ENCODE results near the gene TFAP2D.

TFAP2D gene

GRCh38 chr6:50819904-50820868 is 106.9 kb downstream of the TFAP2D start:
- no peak overlapping the region for H3K4me3 ChIP-seq (ENCODE audit: low read length)
- 100% methylated on average over 2 of the region's 58 CpGs for WGBS (ENCODE audit: extremely low coverage, insufficient coverage, low lambda C conversion rate)
- no peak for DNase-seq

DNA sequence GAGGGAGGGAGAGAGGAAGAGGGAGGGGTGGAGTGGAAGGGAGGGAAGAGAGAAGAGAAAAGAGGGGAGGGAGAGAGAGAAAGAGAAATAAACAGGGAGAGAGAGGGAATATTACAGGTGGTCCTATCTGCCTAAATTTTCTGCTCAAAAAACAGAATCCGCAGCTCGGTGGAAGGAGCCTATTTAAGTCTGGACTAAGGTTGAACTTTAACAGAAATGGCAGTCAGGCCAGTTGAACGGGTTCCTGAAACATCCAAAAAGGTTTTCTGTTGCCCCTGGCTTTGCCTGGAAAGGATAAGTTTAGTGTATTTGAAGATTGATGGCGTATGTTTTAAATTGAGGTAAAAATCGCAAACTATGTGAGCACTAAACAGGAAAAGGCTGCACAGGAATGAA is 107.5 kb downstream of the TFAP2D start:
- Histone ChIP-seq H3K79me1 (ENCODE audit: low read length) (no peaks in the 10 kb centered on the region), H4K8ac (ENCODE audit: low read depth, low read length) (no peak overlapping the region), H3K27ac (ENCODE audit: low read depth, low read length) (no peak overlapping the region), H3K9ac (ENCODE audit: low read length) (no peak overlapping the region), H2BK15ac (replicated peaks; ENCODE audit: low read depth) (no peak overlapping the region), H3K27me3 (ENCODE audit: insufficient read depth, low read length, poor library complexity) (peaks cover 79% of the 10 kb centered on the region), H4K5ac (ENCODE audit: low read length) (no peak overlapping the region), H2AK5ac (ENCODE audit: low read length) (no peak overlapping the region), H2BK120ac (ENCODE audit: low read depth, low read length) (no peak overlapping the region), H3K23ac (ENCODE audit: low read length) (no peak overlapping the region), H3K4me1 (ENCODE audit: control insufficient read depth, low read depth, low read length) (no peaks in the 10 kb centered on the region), H3K18ac (ENCODE audit: low read length) (no peak overlapping the region), H3K4ac (ENCODE audit: low read depth, low read length) (no peak overlapping the region), H3K56ac (ENCODE audit: low read length) (no peak overlapping the region), H3K36me3 (ENCODE audit: control insufficient read depth, insufficient read depth, low read length) (no peaks in the 10 kb centered on the region), H3K4me2 (ENCODE audit: low read length) (no peak overlapping the region), H2BK5ac (ENCODE audit: low read length) (no peak overlapping the region), H3K4me3 (ENCODE audit: low read length) (no peak overlapping the region), H3K79me2 (ENCODE audit: control insufficient read depth, insufficient read depth, low read length) (no peaks in the 10 kb centered on the region)
- no CpG with 5 or more reads among the region's 5 CpGs for WGBS (ENCODE audit: extremely low coverage, insufficient coverage, low lambda C conversion rate)
- no peak for DNase-seq

More at GRCh38 chr6:50819904-50820868, 106.9 kb downstream of the TFAP2D start:
- Histone ChIP-seq H3K56ac (ENCODE audit: low read length) (peak overlapping the region; percentile 38), H3K79me1 (ENCODE audit: low read length) (no peaks in the 10 kb centered on the region), H3K27ac (ENCODE audit: low read depth, low read length) (no peak overlapping the region), H3K9ac (ENCODE audit: low read length) (no peak overlapping the region), H3K18ac (ENCODE audit: low read length) (no peak overlapping the region), H2AK5ac (ENCODE audit: low read length) (no peak overlapping the region), H2BK15ac (replicated peaks; ENCODE audit: low read depth) (no peak overlapping the region), H2BK5ac (ENCODE audit: low read length) (no peak overlapping the region), H3K27me3 (ENCODE audit: insufficient read depth, low read length, poor library complexity) (peaks cover 72% of the 10 kb centered on the region), H3K36me3 (ENCODE audit: control insufficient read depth, insufficient read depth, low read length) (no peaks in the 10 kb centered on the region), H3K79me2 (ENCODE audit: control insufficient read depth, insufficient read depth, low read length) (no peaks in the 10 kb centered on the region), H4K5ac (ENCODE audit: low read length) (no peak overlapping the region), H3K4ac (ENCODE audit: low read depth, low read length) (no peak overlapping the region), H4K8ac (ENCODE audit: low read depth, low read length) (no peak overlapping the region), H2BK120ac (ENCODE audit: low read depth, low read length) (no peak overlapping the region), H3K23ac (ENCODE audit: low read length) (peak overlapping the region; percentile 17), H3K4me2 (ENCODE audit: low read length) (peak overlapping the region; percentile 50), H3K4me1 (ENCODE audit: control insufficient read depth, low read depth, low read length) (no peaks in the 10 kb centered on the region)

DNA sequence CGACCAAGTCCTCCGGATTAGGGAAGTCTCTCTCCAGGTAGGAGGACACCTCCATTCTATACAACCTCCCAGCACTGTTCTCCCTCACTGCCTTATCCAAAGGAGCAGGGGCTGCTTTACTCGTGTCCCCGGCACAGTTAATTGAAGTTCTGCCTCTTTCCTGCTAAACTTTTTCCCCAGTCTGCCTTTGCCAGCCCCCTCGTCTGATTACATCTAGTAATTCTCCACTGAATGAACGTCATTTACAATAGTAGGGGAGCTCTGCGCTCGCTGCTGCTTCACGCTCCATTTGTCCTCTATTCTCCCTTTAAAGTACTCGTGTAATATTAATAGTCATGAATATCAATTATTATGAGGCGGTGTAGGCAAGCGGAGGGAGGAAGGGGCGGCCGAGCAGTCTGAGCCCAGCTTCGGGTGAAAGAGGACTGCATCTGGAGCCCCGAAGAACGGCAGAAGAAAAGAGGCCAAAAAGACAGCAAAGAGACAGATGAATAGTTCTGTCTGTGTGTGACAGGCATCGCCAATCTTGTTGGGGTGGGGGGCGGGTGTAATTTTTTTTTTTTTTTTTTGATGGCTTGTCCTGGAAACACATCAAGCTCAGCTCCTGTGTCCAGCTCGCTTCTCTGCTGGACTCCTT is 108.2 kb downstream of the TFAP2D start:
- DNase-seq: no peak
- Histone ChIP-seq H4K5ac (ENCODE audit: low read length) (no peak overlapping the region), H3K4me3 (ENCODE audit: low read length) (no peak overlapping the region), H3K4me1 (ENCODE audit: control insufficient read depth, low read depth, low read length) (no peaks in the 10 kb centered on the region), H3K4ac (ENCODE audit: low read depth, low read length) (no peak overlapping the region), H3K9ac (ENCODE audit: low read length) (no peak overlapping the region), H3K36me3 (ENCODE audit: control insufficient read depth, insufficient read depth, low read length) (no peaks in the 10 kb centered on the region), H2BK5ac (ENCODE audit: low read length) (no peak overlapping the region), H2BK120ac (ENCODE audit: low read depth, low read length) (no peak overlapping the region), H3K18ac (ENCODE audit: low read length) (no peak overlapping the region), H2BK15ac (replicated peaks; ENCODE audit: low read depth) (no peak overlapping the region), H3K27ac (ENCODE audit: low read depth, low read length) (no peak overlapping the region), H3K23ac (ENCODE audit: low read length) (no peak overlapping the region), H3K4me2 (ENCODE audit: low read length) (no peak overlapping the region), H2AK5ac (ENCODE audit: low read length) (no peak overlapping the region), H3K79me2 (ENCODE audit: control insufficient read depth, insufficient read depth, low read length) (no peaks in the 10 kb centered on the region), H4K8ac (ENCODE audit: low read depth, low read length) (no peak overlapping the region), H3K27me3 (ENCODE audit: insufficient read depth, low read length, poor library complexity) (peaks cover 86% of the 10 kb centered on the region), H3K56ac (ENCODE audit: low read length) (no peak overlapping the region), H3K79me1 (ENCODE audit: low read length) (no peaks in the 10 kb centered on the region)
- WGBS (ENCODE audit: extremely low coverage, insufficient coverage, low lambda C conversion rate): no CpG with 5 or more reads among the region's 20 CpGs

DNA sequence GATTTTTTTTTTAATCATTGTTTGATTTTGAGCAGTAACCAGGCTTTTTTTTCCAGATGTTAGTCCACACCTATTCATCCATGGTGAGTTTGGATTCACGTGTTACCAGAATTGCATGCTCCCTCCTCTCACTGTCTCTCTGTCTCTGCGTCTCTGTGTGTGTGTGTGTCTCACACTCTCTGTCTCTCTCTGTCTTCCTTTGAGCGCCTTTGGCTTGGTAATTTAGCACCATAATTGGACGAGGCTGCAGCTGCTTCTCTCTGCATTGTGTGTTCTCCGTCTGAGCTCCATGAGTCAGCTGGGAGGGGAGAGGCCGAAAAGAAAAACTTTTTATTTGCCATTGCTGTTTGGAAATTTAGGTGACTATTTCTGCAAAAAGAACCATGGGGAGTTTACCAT is 108.8 kb downstream of the TFAP2D start:
- no peak overlapping the region for H2BK120ac ChIP-seq (ENCODE audit: low read depth, low read length)
- no peak overlapping the region for H3K18ac ChIP-seq (ENCODE audit: low read length)
- no peak overlapping the region for H2BK15ac ChIP-seq (replicated peaks; ENCODE audit: low read depth)
- no CpG with 5 or more reads among the region's 6 CpGs for WGBS (ENCODE audit: extremely low coverage, insufficient coverage, low lambda C conversion rate)
- H3K9ac ChIP-seq (ENCODE audit: low read length): no peak overlapping the region
- H4K8ac ChIP-seq (ENCODE audit: low read depth, low read length): no peak overlapping the region
- H4K5ac ChIP-seq (ENCODE audit: low read length): no peak overlapping the region
- no peak overlapping the region for H3K4me3 ChIP-seq (ENCODE audit: low read length)
- no peak overlapping the region for H3K4me2 ChIP-seq (ENCODE audit: low read length)
- no peak overlapping the region for H3K4ac ChIP-seq (ENCODE audit: low read depth, low read length)
- H3K79me2 ChIP-seq (ENCODE audit: control insufficient read depth, insufficient read depth, low read length): no peaks in the 10 kb centered on the region
- no peaks in the 10 kb centered on the region for H3K79me1 ChIP-seq (ENCODE audit: low read length)
- peak overlapping the region; percentile 94 for H3K23ac ChIP-seq (ENCODE audit: low read length)
- H2BK5ac ChIP-seq (ENCODE audit: low read length): no peak overlapping the region
- no peak overlapping the region for H3K27ac ChIP-seq (ENCODE audit: low read depth, low read length)
- no peaks in the 10 kb centered on the region for H3K36me3 ChIP-seq (ENCODE audit: control insufficient read depth, insufficient read depth, low read length)
- no peak overlapping the region for H2AK5ac ChIP-seq (ENCODE audit: low read length)
- no peak overlapping the region for H3K56ac ChIP-seq (ENCODE audit: low read length)
- no peaks in the 10 kb centered on the region for H3K4me1 ChIP-seq (ENCODE audit: control insufficient read depth, low read depth, low read length)
- no peak for DNase-seq
- peaks cover 89% of the 10 kb centered on the region for H3K27me3 ChIP-seq (ENCODE audit: insufficient read depth, low read length, poor library complexity)

All from mesendoderm (in vitro differentiated cells).